SHP77 (cell line): ENCODE data around the gene GLT6D1.

Source experiments
- DNase-seq, 2 experiments: peaks; one replicate each; lab custom pipeline; 2025; lab: John Stamatoyannopoulos, UW

The GLT6D1 gene

GRCh38 chr9:135622415-135623020 is 16.8 kb downstream of the GLT6D1 start:
- no peak for DNase-seq

- no peak for DNase-seq
Measured at GRCh38 chr9:135620558-135620957, 18.8 kb downstream of the GLT6D1 start.

GRCh38 chr9:135619599-135619886 is 19.8 kb downstream of the GLT6D1 start:
- DNase-seq: no peak

GRCh38 chr9:135618866-135619598 is 20.3 kb downstream of the GLT6D1 start:
- DNase-seq: no peak

- DNase-seq: no peak
Measured at GRCh38 chr9:135617991-135618411, 21.3 kb downstream of the GLT6D1 start.

- DNase-seq: no peak
Measured at GRCh38 chr9:135617538-135617900, 21.8 kb downstream of the GLT6D1 start.

- DNase-seq: peak; percentile 33 to 52
Measured at GRCh38 chr9:135616619-135617537, 22.5 kb downstream of the GLT6D1 start.

- no peak for DNase-seq
Measured at GRCh38 chr9:135615666-135616618, 23.4 kb downstream of the GLT6D1 start.

GRCh38 chr9:135614821-135615665 is 24.3 kb downstream of the GLT6D1 start:
- no peak for DNase-seq

GRCh38 chr9:135613946-135614805 is 25.2 kb downstream of the GLT6D1 start:
- DNase-seq: no peak

GRCh38 chr9:135612981-135613910 is 26.1 kb downstream of the GLT6D1 start:
- DNase-seq: no peak

- no peak for DNase-seq
Measured at GRCh38 chr9:135612437-135612836, 26.9 kb downstream of the GLT6D1 start.

- no peak for DNase-seq
Measured at GRCh38 chr9:135611875-135612209, 27.5 kb downstream of the GLT6D1 start.

- no peak for DNase-seq
Measured at GRCh38 chr9:135611142-135611874, 28.0 kb downstream of the GLT6D1 start.

GRCh38 chr9:135610290-135611141 is 28.8 kb downstream of the GLT6D1 start:
- DNase-seq: no peak

- DNase-seq: no peak
Measured at GRCh38 chr9:135609366-135609955, 29.9 kb downstream of the GLT6D1 start.

- DNase-seq: no peak
Measured at GRCh38 chr9:135608999-135609317, 30.4 kb downstream of the GLT6D1 start.
